ENCODE data around the gene WDR1. TPM values are rescaled to one million over a fixed set of nuclear protein-coding genes. Genes with fewer than 3 reads are reported as not detected.

The WDR1 gene
- total RNA-seq, 2 experiments from 2014 or later, result 197 to 198 TPM

DNA sequence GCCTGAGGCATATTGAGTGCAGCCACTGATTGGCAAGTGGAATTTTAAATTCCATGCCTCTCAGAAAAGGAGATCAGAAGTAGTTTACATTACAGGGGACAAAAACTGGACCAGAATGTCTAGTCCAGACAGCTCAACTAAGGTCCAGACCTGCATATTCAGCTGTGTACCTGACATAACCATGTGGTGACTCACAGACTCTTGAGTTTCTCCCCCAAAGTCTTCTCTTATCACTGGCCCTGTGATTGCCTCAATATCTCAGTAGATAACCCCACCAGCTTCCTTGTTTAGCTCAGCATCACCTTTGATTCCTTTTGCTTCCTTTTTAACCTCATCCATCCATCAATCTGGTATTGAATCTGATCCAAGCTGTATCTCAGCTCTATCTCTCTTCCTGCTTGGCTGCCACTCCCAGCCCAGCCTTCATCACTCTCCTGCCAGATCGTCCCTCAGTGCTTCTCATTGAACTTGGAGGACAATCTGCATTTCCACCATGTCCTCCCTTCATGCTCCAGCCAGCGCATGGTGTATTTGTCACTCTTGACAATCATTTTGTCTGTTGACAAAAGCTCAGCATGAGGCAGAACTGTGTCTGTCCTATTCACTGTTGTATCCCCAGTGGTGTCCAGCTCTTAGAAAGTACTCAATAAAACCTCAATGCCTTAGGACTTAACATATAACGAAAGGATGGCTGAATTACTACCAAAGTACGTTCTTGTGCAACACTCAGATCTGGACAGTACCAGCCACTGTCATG lies 67.5 kb downstream of the WDR1 start:
- H3K9me3 ChIP-seq (ENCODE audit: control insufficient read depth in 1 of 2, insufficient read depth in 1 of 2, low read length in 2 of 2), result no peaks in the 10 kb centered on the region
- no peaks in the 10 kb centered on the region for H3K4me1 ChIP-seq (ENCODE audit: insufficient read depth, low read length)
- TF ChIP-seq CTCF (IDR thresholded peaks at IDR 0.05), result no peak
- H3K4me3 Mint-ChIP-seq, result no peak overlapping the region
- CTCF ChIA-PET, result no interaction called here
- DNase-seq (no peak), ATAC-seq (ENCODE audit: poor library complexity) (no peak)
- H3K27ac ChIP-seq (ENCODE audit: low read depth in 1 of 2, low read length in 2 of 2), result no peak overlapping the region
- H3K9me3 Mint-ChIP-seq, result no peaks in the 10 kb centered on the region
- no peaks in the 10 kb centered on the region for H3K27me3 Mint-ChIP-seq
- H3K36me3 Mint-ChIP-seq (ENCODE audit: low read depth), result peaks cover 31% of the 10 kb centered on the region
- no peaks in the 10 kb centered on the region for H3K4me1 Mint-ChIP-seq (ENCODE audit: low read depth)
- POLR2A ChIA-PET, result no interaction called here
- no peak overlapping the region for H3K27ac Mint-ChIP-seq
- H3K27me3 ChIP-seq (ENCODE audit: control insufficient read depth in 1 of 2, insufficient read depth in 2 of 2, low read length in 2 of 2), result no peaks in the 10 kb centered on the region
- no peak overlapping the region for H3K4me3 ChIP-seq (ENCODE audit: low read length)
- H3K36me3 ChIP-seq (ENCODE audit: insufficient read depth, low read length), result peaks cover 3% of the 10 kb centered on the region
- intact Hi-C loops (cut with DNase I, micrococcal nuclease), result no loop called here

DNA sequence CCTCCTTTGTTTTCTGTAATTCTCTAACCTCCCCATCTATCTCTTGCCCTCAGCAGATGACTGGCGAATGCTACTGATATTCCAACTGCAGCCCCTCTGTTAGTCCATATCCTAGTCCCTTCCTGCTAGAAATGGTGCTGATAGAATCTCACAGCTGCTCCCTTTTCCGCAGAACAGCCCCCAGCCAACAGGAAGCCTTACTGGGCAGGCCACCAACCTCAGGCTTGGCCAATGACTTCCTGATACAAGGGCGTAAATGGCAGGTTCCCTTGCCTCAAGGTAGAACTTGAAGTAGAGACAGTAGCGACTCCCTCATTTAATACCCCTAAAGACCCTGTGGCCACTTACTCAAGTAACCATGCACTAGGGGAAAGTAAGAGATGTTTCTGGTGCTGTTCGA lies 68.6 kb downstream of the WDR1 start:
- DNase-seq, result no peak
- Histone ChIP-seq H3K9me3 (ENCODE audit: control insufficient read depth in 1 of 2, insufficient read depth in 1 of 2, low read length in 2 of 2) (peaks cover 0 to 1% of the 10 kb centered on the region in 2 experiments), H3K27me3 (ENCODE audit: control insufficient read depth in 1 of 2, insufficient read depth in 2 of 2, low read length in 2 of 2) (no peaks in the 10 kb centered on the region), H3K4me1 (ENCODE audit: insufficient read depth, low read length) (no peaks in the 10 kb centered on the region), H3K4me3 (ENCODE audit: low read length) (no peak overlapping the region), H3K27ac (ENCODE audit: low read depth in 1 of 2, low read length in 2 of 2) (no peak overlapping the region), H3K36me3 (ENCODE audit: insufficient read depth, low read length) (peaks cover 3% of the 10 kb centered on the region)
- Mint-ChIP-seq H3K27ac (no peak overlapping the region), H3K9me3 (peaks cover 2% of the 10 kb centered on the region), H3K4me3 (no peak overlapping the region), H3K4me1 (ENCODE audit: low read depth) (no peaks in the 10 kb centered on the region), H3K27me3 (no peaks in the 10 kb centered on the region), H3K36me3 (ENCODE audit: low read depth) (peaks cover 42% of the 10 kb centered on the region)
- no peak for TF ChIP-seq CTCF (IDR thresholded peaks at IDR 0.05)
- ChIA-PET CTCF (no interaction called here), POLR2A (no interaction called here)
- intact Hi-C loops (cut with DNase I, micrococcal nuclease), result no loop called here
- ATAC-seq (ENCODE audit: poor library complexity), result no peak

DNA sequence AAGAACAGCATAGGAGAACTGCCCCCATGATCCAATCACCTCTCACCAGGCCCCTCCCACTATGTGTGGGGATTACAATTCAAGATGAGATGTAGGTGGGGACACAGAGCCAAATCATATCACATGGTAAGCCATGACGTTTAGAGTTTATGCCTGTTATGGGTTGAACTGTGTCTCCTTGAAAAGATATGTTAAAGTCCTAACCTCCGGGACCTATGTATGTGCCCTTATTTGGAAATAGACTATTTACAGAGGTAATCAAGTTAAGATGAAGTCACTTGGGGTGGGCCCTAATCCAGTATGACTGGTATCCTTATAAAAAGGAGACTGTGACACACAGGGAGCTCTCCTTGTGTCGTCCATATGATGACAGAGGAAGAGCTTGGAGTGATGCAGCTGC lies 70.1 kb downstream of the WDR1 start:
- H3K4me3 Mint-ChIP-seq, result no peak overlapping the region
- Histone ChIP-seq H3K36me3 (ENCODE audit: insufficient read depth, low read length) (peaks cover 3% of the 10 kb centered on the region), H3K9me3 (ENCODE audit: control insufficient read depth in 1 of 2, insufficient read depth in 1 of 2, low read length in 2 of 2) (peaks cover 4 to 6% of the 10 kb centered on the region in 2 experiments), H3K4me3 (ENCODE audit: low read length) (no peak overlapping the region), H3K27ac (ENCODE audit: low read depth in 1 of 2, low read length in 2 of 2) (no peak overlapping the region), H3K27me3 (ENCODE audit: control insufficient read depth in 1 of 2, insufficient read depth in 2 of 2, low read length in 2 of 2) (no peaks in the 10 kb centered on the region), H3K4me1 (ENCODE audit: insufficient read depth, low read length) (no peaks in the 10 kb centered on the region)
- intact Hi-C loops (cut with DNase I, micrococcal nuclease), result no loop called here
- H3K27me3 Mint-ChIP-seq, result no peaks in the 10 kb centered on the region
- ATAC-seq (ENCODE audit: poor library complexity) (no peak), DNase-seq (no peak)
- H3K4me1 Mint-ChIP-seq (ENCODE audit: low read depth), result no peaks in the 10 kb centered on the region
- H3K27ac Mint-ChIP-seq, result no peak overlapping the region
- POLR2A ChIA-PET, result no interaction called here
- peaks cover 52% of the 10 kb centered on the region for H3K36me3 Mint-ChIP-seq (ENCODE audit: low read depth)
- CTCF ChIA-PET, result no interaction called here
- no peak for TF ChIP-seq CTCF (IDR thresholded peaks at IDR 0.05)
- H3K9me3 Mint-ChIP-seq, result peaks cover 8% of the 10 kb centered on the region

All from CD4-positive, alpha-beta T cell (primary cell).